NCI-H187 (cell line): ENCODE measurements around the gene ILDR1.
"Not testable (repeated sequence)": the region's sequence is repeated elsewhere in the genome, so short reads cannot be mapped to it uniquely, and the experiment has no call there.

Experiments used
- DNase-seq, 2 experiments: peaks; one replicate each; lab custom pipeline; 2025; lab: John Stamatoyannopoulos, UW

Gene ILDR1

DNA sequence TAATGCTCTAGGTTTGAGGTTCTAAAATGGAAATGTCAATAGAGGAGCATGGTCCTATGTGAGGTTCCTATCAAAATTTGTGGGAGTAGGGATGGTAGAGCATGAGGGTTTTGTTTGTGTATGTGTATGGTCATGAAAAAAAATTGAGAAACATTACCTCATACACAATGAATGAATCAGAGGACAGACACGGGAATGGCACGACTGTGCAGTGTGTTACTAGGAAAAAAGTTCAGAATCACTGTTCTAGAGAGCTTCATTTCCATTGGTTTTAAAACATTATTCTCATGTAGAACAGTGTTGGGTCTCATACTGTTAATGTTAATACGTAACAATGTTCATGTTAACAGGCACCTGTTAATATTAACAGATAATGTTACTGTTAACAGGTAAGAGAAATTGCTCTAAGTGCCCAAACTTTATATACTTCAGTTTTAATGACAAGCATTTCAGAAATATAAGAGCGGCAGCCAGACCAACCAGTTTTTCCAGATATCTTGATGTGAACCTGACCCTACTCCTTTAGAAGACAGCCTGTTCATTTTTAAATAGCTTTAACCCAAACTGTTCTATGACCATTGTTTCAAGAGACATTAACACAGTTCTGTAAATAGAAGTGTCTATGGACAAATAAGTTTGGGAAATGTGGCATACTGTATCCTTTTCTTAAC, 79.8 kb downstream of the ILDR1 start:
- no peak for DNase-seq

- no peak for DNase-seq
Measured at GRCh38 chr3:121941592-121941991, 80.5 kb downstream of the ILDR1 start.

GRCh38 chr3:121938141-121938855, 83.7 kb downstream of the ILDR1 start:
- not testable (repeated sequence) for DNase-seq
